Dermis microvascular lymphatic vessel endothelial cell (primary cell): Measurements from ENCODE around the gene DGKI. TPM values are rescaled to one million over a fixed set of nuclear protein-coding genes. Genes with fewer than 3 reads are reported as not detected.
A peak's percentile ranks its signal among the peaks of the same experiment; 100 is the strongest.

Experiments
- DNase-seq, 2 donors: peaks; one replicate each; pipeline versions ENCODE4 v3.0.0 to v3.0.0-alpha.2; 2010; ENCODE audit warnings: low read depth in 2 of 2
- total RNA-seq: library from RNA; depleted of rRNA; stranded (reverse); fragments of >200 nt; gene quantifications from 2 replicates; pipeline ENCODE4 v1.2.1, GENCODE V29; 2014

DGKI gene
- total RNA-seq: 0.64 and 3.5 TPM in 2 replicates

DNA sequence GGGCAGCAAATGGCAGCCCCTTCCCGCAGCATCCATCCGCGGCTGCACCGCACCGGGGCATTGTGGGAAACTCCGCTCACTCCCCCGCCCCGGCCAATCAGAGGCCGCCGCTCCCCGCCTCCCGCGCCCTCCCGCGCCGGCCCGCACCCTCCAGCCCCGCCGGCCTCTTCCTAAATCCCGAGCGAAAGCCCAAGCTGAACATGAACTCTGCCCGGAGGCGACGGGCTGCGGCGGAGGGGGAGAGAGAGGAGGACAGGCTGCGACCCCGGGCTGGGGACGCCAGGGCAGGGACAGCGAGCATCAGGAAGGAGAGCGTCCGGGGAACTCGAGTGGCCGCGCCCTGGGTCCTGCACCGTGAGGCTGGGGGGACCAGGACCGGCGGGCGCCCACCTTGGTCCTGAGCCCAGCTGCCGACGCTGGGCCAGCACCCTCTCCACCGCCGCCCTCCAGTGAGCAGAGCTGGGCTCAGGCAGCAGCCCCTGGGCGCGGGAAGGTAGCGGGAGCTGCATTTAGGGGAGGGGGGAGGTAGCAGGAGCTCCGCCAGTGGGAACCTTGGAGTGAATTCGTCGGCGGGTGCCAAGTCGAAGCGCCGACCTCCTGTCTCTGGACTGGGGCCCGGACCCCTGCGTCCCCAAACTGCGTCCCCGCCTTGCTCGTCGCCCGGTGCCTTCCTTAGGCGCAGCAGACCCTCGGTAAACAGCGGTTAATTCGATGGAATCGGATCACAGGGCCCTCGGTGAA is at the start of gene DGKI:
Gene DGKI, minus strand, starts transcription at position 148 of the 741 bp plus-strand sequence.
- peak in 1 of 2 donors; percentile 7 for DNase-seq

DNA sequence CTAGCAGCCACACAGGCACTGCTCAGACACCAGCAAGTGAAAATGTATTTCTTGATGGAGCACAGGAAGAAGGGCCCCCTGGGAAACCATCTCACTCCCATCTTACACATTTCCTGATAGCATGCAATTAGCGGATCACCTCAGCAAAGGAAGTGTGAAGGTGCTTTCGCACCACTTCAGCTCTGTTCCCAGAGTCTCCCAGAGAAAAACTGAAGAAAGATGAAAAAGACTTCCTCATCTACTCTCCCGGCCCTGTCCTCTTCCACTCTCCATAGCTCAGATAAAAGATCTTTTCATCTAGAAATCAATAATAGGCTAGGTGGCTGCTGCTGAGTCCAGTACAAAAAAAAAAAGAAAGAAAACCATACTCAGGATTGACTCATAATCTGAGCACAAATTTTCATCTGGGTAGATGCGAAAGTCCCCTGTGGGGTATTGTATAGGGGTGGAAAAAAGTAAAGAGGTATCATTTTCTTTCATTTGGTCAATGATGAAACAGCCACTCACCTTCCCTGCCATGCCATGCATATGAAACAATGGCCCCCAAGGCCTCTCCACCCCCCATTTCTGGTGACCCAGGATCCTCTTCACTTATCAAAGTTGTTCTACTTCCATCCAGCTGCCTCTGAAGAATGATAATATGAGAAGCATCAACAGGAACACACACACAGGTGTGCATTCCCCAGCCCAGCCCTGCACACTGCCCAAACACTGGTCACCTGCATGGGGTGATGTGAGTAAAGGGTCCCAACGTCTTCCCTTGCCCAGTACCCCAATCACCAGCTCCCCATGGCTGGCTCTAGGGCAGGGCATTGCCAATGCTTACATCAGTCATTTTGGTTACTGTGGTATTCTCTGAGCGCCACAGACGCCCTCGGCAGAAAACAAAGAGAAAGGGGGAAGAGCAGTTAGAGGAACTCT is 48.8 kb upstream of the DGKI start:
- no peak for DNase-seq

GRCh38 chr7:137893143-137893742 is 46.5 kb upstream of the DGKI start:
- no peak for DNase-seq

GRCh38 chr7:137891016-137891655 is 44.4 kb upstream of the DGKI start:
- DNase-seq: no peak

GRCh38 chr7:137890449-137890921 is 43.7 kb upstream of the DGKI start:
- DNase-seq: no peak

- DNase-seq: no peak
Observed at GRCh38 chr7:137888241-137888640, 41.5 kb upstream of the DGKI start.

DNA sequence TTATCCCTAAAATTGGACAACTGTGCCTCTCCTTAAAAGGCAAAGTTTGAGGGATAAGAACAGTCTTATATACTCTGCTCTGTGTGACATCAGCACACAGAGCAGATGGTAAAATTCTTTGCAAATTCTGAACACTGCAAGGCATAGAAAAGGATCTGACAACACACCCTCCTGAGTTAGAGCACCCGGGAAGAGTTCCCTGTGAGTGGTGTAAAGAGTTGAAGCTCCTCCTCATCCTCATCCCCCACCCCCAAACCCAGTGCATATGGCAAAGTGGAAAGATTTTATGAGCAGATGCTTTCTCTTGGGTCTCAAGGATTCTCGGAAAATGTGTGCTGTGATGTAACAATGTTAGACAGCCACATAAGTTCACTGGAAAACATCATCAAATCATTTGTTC is 40.0 kb upstream of the DGKI start:
- DNase-seq: no peak

DNA sequence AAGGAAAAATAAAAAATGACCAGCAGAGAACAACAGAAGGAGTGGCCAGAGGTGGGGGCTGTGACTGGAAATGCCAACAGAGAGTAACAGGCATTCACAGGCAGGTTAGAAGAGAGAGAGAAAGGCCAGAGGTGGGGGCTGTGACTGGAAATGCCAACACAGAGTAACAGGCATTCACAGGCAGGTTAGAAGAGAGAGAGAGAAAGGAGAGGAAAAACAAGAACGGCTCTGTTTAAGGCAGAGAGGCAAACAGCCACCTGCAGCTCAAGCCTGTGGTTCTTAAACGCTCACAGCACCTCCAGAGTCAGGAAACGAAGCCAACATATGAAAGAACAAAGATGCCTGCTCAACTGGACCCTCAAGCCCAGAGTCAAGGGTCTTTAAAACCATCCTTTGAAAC is 39.5 kb upstream of the DGKI start:
- no peak for DNase-seq

GRCh38 chr7:137885678-137886077 is 38.9 kb upstream of the DGKI start:
- no peak for DNase-seq

GRCh38 chr7:137882806-137883205 is 36.0 kb upstream of the DGKI start:
- peak; percentile 44 to 56 for DNase-seq

- peak in 1 of 2 donors; percentile 90 for DNase-seq
Observed at GRCh38 chr7:137882261-137882668, 35.5 kb upstream of the DGKI start.

GRCh38 chr7:137881607-137882260 is 35.0 kb upstream of the DGKI start:
- no peak for DNase-seq

GRCh38 chr7:137880432-137880831 is 33.7 kb upstream of the DGKI start:
- DNase-seq: peak in 1 of 2 donors; percentile 32

DNA sequence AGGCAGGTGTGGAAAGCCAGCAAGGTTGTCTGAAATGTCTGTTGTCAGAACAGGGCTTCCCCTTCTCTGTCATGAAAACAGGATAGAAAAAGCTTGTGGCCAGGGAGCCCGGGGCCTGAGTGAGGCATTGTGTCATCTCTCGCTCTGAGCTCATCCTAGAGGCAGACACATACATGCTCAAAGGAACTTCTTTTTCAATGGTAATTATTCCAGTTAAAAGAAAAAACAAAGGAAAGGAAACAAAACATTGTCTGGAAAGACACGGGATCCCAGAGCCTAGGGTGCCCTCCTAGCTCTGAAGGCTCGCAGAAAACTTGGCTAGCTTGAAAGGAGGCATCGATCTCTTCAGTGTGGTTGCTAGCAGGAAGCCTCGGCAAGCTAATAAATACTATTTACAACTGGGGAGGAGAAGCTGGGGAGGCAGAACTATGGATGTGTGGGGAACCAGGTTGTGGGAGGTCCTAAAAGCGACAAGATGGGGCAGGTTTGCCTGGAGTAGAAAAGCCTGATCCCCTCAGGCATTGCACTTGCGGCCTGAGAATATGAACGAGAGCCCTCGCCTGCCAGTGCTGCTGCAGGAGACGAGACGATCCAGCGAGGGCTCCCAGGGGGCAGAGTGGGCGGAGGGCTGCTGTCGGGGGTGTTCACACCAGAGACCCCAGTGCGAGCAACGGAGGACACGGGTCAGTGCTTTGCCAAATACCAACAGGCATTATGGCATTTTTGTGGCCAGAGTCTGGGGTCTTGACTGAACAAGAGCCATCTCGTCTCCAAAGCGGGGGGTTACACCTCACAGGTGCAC is 32.8 kb upstream of the DGKI start:
- DNase-seq: no peak

- no peak for DNase-seq
Observed at GRCh38 chr7:137878333-137878961, 31.7 kb upstream of the DGKI start.

- DNase-seq: no peak
Observed at GRCh38 chr7:137877027-137877675, 30.4 kb upstream of the DGKI start.

- DNase-seq: no peak
Observed at GRCh38 chr7:137875746-137876145, 29.0 kb upstream of the DGKI start.

DNA sequence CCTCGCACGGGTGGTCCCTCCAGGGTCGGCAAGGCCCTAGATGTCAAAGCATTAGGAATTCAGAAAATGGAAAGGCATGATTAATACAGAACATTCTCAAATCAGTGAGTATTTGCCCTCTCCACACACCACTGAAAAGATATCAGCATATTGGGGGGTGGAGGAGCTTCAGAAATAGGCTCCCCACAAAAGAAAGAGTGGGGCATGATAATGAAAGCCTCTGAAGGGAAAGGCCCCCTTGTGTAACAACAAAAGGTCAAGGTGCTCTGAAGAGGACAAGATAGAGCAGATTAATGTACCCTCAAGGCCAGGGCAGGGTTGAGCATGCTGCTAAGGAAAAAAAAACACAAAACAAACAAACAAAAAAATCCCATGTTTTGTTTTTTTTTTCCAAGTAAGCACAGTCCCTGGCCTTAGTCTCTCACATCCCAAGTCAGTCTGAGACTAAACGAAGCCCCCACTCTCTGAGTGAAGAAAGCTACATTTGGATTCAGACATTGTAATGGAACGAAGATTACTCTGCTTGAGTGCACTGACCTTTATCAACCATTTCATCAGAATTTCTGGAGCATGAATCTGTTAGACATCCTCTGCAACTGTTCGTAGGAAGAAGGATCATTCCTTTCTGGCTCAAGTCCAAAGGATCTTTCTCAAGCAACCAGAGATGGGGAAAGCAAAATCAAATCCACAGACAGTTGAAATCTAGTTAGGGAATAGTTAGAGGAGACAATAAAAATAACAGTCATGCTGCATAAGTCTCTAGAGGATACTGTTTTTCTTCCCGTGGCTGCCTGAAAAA is 27.4 kb upstream of the DGKI start:
- peak in 1 of 2 donors; percentile 73 for DNase-seq
